IMR-90 (cell line): Measurements from ENCODE around the gene ADCYAP1R1. TPM values are rescaled to one million over a fixed set of nuclear protein-coding genes. Genes with fewer than 3 reads are reported as not detected.

Experiments
- ATAC-seq: fragments of 200-7000 bp; cut with Tn5 transposase; 2 replicates; pipeline ENCODE4 v1.9.1; 2020; ENCODE audit warnings: low read depth, mild to moderate bottlenecking, moderate library complexity
- BruUV-seq: library from RNA; stranded (reverse); fragments of 400-500 nt; replicated peaks from 2 replicates; lab custom pipeline; 2021; lab: Mats Ljungman, UMichigan
- CTCF ChIA-PET: fragments of 300-600 bp; formaldehyde crosslinking; extraction: SDS; loops from one replicate; lab custom pipeline; 2021; ENCODE audit warnings: antibody characterized with exemption; lab: Yijun Ruan, JAX
- POLR2A ChIA-PET: fragments of 300-600 bp; sonication (Branson Sonifier 250); formaldehyde crosslinking; loops from one replicate; lab custom pipeline; 2022; ENCODE audit warnings: antibody characterized with exemption; ENCODE audit not compliant: unreplicated experiment; lab: Charles Lee
- DNase-seq: peaks from one replicate; pipeline ENCODE4 v3.0.0; 2013
- H2AFZ ChIP-seq: replicated peaks from 2 replicates; pipeline ENCODE3; 2013; ENCODE audit warnings: low read length, mild to moderate bottlenecking; ENCODE audit not compliant: poor library complexity
- H2AK5ac ChIP-seq: 2 replicates; pipeline ENCODE4 v1.6.1; 2013; ENCODE audit warnings: low read depth, low read length, inconsistent platforms
- H2AK9ac ChIP-seq: replicated peaks from 2 replicates; pipeline ENCODE3; 2013; ENCODE audit warnings: mild to moderate bottlenecking, low read depth, low read length, moderate library complexity; ENCODE audit not compliant: poor library complexity
- H2BK120ac ChIP-seq: 2 replicates; pipeline ENCODE4 v1.6.1; 2013; ENCODE audit warnings: low read depth, low read length, inconsistent platforms
- H2BK15ac ChIP-seq: 3 replicates; pipeline ENCODE4 v1.6.1; 2013; ENCODE audit warnings: low read depth, low read length, inconsistent platforms
- H2BK20ac ChIP-seq: 2 replicates; pipeline ENCODE4 v1.6.1; 2013; ENCODE audit warnings: low read depth, mild to moderate bottlenecking, inconsistent platforms, low read length, moderate library complexity
- H2BK5ac ChIP-seq: 2 replicates; pipeline ENCODE4 v1.6.1; 2013; ENCODE audit warnings: mild to moderate bottlenecking, low read depth, low read length, inconsistent platforms; ENCODE audit not compliant: poor library complexity, severe bottlenecking
- H3K14ac ChIP-seq: replicated peaks from 2 replicates; pipeline ENCODE4 v1.6.1; 2013; ENCODE audit warnings: low read depth, low read length, inconsistent platforms
- H3K18ac ChIP-seq: 2 replicates; pipeline ENCODE4 v1.6.1; 2013; ENCODE audit warnings: low read depth, low read length, control low read depth
- H3K23ac ChIP-seq: 2 replicates; pipeline ENCODE4 v1.6.1; 2013; ENCODE audit warnings: low read depth, low read length, inconsistent platforms
- H3K27ac ChIP-seq: 2 replicates; pipeline ENCODE4 v1.5.1; 2013; ENCODE audit warnings: mild to moderate bottlenecking, control low read depth, low read length; ENCODE audit not compliant: insufficient read depth
- H3K27me3 ChIP-seq: 2 replicates; pipeline ENCODE4 v1.6.1; 2013; ENCODE audit warnings: low read length; ENCODE audit not compliant: control insufficient read depth, insufficient read depth
- H3K36me3 ChIP-seq: 2 replicates; pipeline ENCODE4 v1.6.1; 2013; ENCODE audit warnings: low read length, mixed read lengths; ENCODE audit not compliant: control insufficient read depth, insufficient read depth
- H3K4ac ChIP-seq: 2 replicates; pipeline ENCODE4 v1.6.1; 2013; ENCODE audit warnings: low read depth, low read length, inconsistent platforms
- H3K4me1 ChIP-seq: 2 replicates; pipeline ENCODE4 v1.6.1; 2013; ENCODE audit warnings: low read length, mixed read lengths; ENCODE audit not compliant: control insufficient read depth, insufficient read depth
- H3K4me2 ChIP-seq: 2 replicates; pipeline ENCODE4 v1.6.1; 2013; ENCODE audit warnings: low read depth, mild to moderate bottlenecking, control low read depth, low read length, moderate library complexity
- H3K4me3 ChIP-seq: 2 replicates; pipeline ENCODE4 v1.5.1; 2013; ENCODE audit warnings: low read depth, mild to moderate bottlenecking, control low read depth, low read length, moderate library complexity; ENCODE audit not compliant: insufficient read depth
- H3K56ac ChIP-seq: 2 replicates; pipeline ENCODE4 v1.6.1; 2013; ENCODE audit warnings: low read length, inconsistent platforms; ENCODE audit not compliant: insufficient read depth; ENCODE audit errors: extremely low read depth
- H3K79me1 ChIP-seq, 2 experiments: 2 replicates each; pipeline ENCODE4 v1.6.1; 2013; ENCODE audit warnings: low read length in 2 of 2, inconsistent platforms in 1 of 2, low read depth in 1 of 2
- H3K9ac ChIP-seq: 2 replicates; pipeline ENCODE4 v1.6.1; 2013; ENCODE audit warnings: low read depth, low read length, control low read depth
- H3K9me1 ChIP-seq: 2 replicates; pipeline ENCODE4 v1.6.1; 2013; ENCODE audit warnings: low read length, inconsistent platforms; ENCODE audit not compliant: insufficient read depth
- H3K9me3 ChIP-seq: 2 replicates; pipeline ENCODE4 v1.6.1; 2013; ENCODE audit warnings: low read length; ENCODE audit not compliant: control insufficient read depth, insufficient read depth
- H4K20me1 ChIP-seq: 2 replicates; pipeline ENCODE4 v1.6.1; 2013; ENCODE audit warnings: low read length, inconsistent platforms; ENCODE audit not compliant: insufficient read depth
- H4K5ac ChIP-seq: 2 replicates; pipeline ENCODE4 v1.6.1; 2013; ENCODE audit warnings: mild to moderate bottlenecking, low read depth, low read length, control low read depth
- H4K8ac ChIP-seq, 2 experiments: 2 replicates each; pipeline ENCODE4 v1.6.1; 2013; ENCODE audit warnings: low read depth in 2 of 2, low read length in 2 of 2, control low read depth in 1 of 2, inconsistent platforms in 1 of 2
- H4K91ac ChIP-seq: 2 replicates; pipeline ENCODE4 v1.6.1; 2013; ENCODE audit warnings: low read depth, low read length, inconsistent platforms; ENCODE audit not compliant: insufficient read depth
- BHLHE40 ChIP-seq: fragments of 150-350 bp; IDR thresholded peaks from 2 replicates; pipeline ENCODE4 v1.6.1; 2016; ENCODE audit warnings: mild to moderate bottlenecking, low read depth, low read length
- CHD1 ChIP-seq: IDR thresholded peaks from 2 replicates; pipeline ENCODE4 v1.6.1; 2012; ENCODE audit warnings: low read depth, low read length, improper control_type of control experiment
- FOS ChIP-seq: fragments of 150-350 bp; IDR thresholded peaks from 2 replicates; pipeline ENCODE4 v1.6.1; 2016; ENCODE audit warnings: low read depth, low read length
- MAFK ChIP-seq: IDR thresholded peaks from 2 replicates; pipeline ENCODE4 v1.6.1; 2012; ENCODE audit warnings: low read depth, low read length, improper control_type of control experiment
- MAZ ChIP-seq: IDR thresholded peaks from 2 replicates; pipeline ENCODE4 v1.6.1; 2012; ENCODE audit warnings: low read depth, mild to moderate bottlenecking, low read length, improper control_type of control experiment, moderate library complexity, borderline replicate concordance
- MXI1 ChIP-seq: IDR thresholded peaks from 2 replicates; pipeline ENCODE4 v1.6.1; 2012; ENCODE audit warnings: low read depth, mild to moderate bottlenecking, low read length, moderate library complexity, borderline replicate concordance
- NFE2L2 ChIP-seq: fragments of 150-350 bp; IDR thresholded peaks from 2 replicates; pipeline ENCODE4 v1.6.1; 2016; ENCODE audit warnings: low read depth, mild to moderate bottlenecking, low read length
- POLR2A ChIP-seq: IDR thresholded peaks from 2 replicates; pipeline ENCODE4 v1.6.1; 2012; ENCODE audit warnings: mild to moderate bottlenecking, low read depth, low read length
- RAD21 ChIP-seq: IDR thresholded peaks from 2 replicates; pipeline ENCODE4 v1.6.1; 2012; ENCODE audit warnings: low read length, improper control_type of control experiment
- RCOR1 ChIP-seq: IDR thresholded peaks from 2 replicates; pipeline ENCODE4 v1.6.1; 2012; ENCODE audit warnings: mild to moderate bottlenecking, low read length, improper control_type of control experiment; ENCODE audit not compliant: insufficient replicate concordance
- RFX5 ChIP-seq: IDR thresholded peaks from 2 replicates; pipeline ENCODE4 v1.8.0; 2012; ENCODE audit warnings: low read depth, mild to moderate bottlenecking, low read length, moderate library complexity
- SMC3 ChIP-seq: fragments of 150-350 bp; IDR thresholded peaks from 2 replicates; pipeline ENCODE4 v1.6.1; 2016; ENCODE audit warnings: low read depth, mild to moderate bottlenecking, antibody characterized with exemption, low read length, moderate library complexity
- WGBS, 2 experiments: methylation state at CpG; one replicate each; pipeline versions ENCODE4 v1.1.5 to v1.1.7; 2013; ENCODE audit warnings: missing lambda C conversion rate in 2 of 2; ENCODE audit not compliant: insufficient read length in 1 of 2; ENCODE audit errors: extremely low coverage in 2 of 2; 5-methylcytosine and 5-hydroxymethylcytosine counted together
- dilution Hi-C: fragments of 300-500 bp; cut with HindIII; formaldehyde crosslinking; loops from one replicate; pipeline ENCODE4 v1.14.3; 2018; ENCODE audit warnings: low sequenced_read_pairs; ENCODE audit not compliant: unreplicated experiment
- in situ Hi-C: fragments of 300-500 bp; cut with MboI; formaldehyde crosslinking; loops from 3 replicates; pipeline ENCODE4 v1.14.3; 2019; ENCODE audit warnings: low sequenced_read_pairs, inconsistent platforms, mixed read lengths
- intact Hi-C: fragments of 100-400 bp; cut with micrococcal nuclease; formaldehyde crosslinking; loops from 2 replicates; pipeline ENCODE4 v1.10.0; 2022
- polyA plus RNA-seq, 3 experiments: library from polyadenylated mRNA; depleted of rRNA; stranded (reverse); fragments of >200 nt; gene quantifications; 2 replicates each; pipeline ENCODE4 v1.2.3, GENCODE V29; 2012; ENCODE audit warnings: low replicate concordance in 1 of 3
- total RNA-seq: library from RNA; depleted of rRNA; stranded (reverse); fragments of >200 nt; gene quantifications from 2 replicates; pipeline ENCODE4 v1.2.3, GENCODE V29; 2012
- TF ChIP-seq, protein P1 (sequence below): fragments of 150-350 bp; IDR thresholded peaks from 2 replicates; pipeline ENCODE4 v1.6.1; 2017; ENCODE audit warnings: mild to moderate bottlenecking, antibody characterized with exemption, low read length, low read depth

Gene ADCYAP1R1
- total and polyA plus RNA-seq, 2 of the 4 experiments (the other 2 are of a cell fraction), result not detected

DNA sequence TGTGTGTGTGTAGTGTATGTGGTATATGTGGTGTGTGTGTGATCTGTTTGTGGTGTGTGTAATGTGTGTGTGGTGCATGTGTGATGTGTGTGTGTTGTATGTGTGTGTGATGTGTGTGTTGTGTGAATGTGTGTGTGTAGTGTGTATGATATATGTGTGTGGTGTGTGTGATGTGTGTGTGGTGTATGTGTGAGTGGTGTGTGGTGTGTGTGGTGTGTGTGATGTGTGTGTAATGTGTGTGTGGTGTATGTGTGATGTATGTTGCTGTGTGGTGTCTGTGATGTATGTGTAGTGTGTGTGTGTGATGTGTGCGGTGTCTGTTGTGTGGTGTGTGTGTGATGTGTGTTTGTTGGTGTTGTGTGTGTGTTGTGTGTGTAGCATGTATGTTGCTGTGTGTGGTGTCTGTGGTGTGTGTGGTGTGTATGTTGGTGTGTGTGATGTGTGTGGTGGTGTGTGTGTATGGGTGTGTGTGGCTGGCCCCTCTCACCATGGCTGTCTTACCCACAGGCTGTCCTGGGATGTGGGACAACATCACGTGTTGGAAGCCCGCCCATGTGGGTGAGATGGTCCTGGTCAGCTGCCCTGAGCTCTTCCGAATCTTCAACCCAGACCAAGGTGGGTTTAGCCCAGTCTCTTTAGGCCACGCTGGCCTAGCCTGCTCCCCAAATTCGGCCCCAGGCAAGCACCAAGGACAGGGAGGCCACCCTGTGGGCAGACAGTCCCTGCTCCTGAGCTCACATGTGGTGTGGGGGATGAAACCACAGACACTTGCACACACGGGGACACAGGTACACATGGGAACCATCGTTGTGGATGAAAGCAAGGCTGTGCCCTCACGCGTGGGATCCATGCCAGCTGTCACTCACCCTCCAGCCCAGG lies 25.6 kb downstream of the ADCYAP1R1 start:
- TF ChIP-seq RAD21, result no peak
- no peak for TF ChIP-seq NFE2L2
- TF ChIP-seq SMC3, result no peak
- TF ChIP-seq MAZ, result no peak
- no peak for TF ChIP-seq MAFK
- TF ChIP-seq RFX5, result no peak
- TF ChIP-seq CHD1, result no peak
- TF ChIP-seq MXI1, result no peak
- TF ChIP-seq FOS, result no peak
- TF ChIP-seq POLR2A, result no peak
- TF ChIP-seq, protein P1, sequence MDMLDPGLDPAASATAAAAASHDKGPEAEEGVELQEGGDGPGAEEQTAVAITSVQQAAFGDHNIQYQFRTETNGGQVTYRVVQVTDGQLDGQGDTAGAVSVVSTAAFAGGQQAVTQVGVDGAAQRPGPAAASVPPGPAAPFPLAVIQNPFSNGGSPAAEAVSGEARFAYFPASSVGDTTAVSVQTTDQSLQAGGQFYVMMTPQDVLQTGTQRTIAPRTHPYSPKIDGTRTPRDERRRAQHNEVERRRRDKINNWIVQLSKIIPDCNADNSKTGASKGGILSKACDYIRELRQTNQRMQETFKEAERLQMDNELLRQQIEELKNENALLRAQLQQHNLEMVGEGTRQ, result no peak
- no peak for TF ChIP-seq RCOR1
- no peak for TF ChIP-seq BHLHE40
- Histone ChIP-seq H3K36me3 (no peaks in the 10 kb centered on the region), H2AK9ac (peak overlapping the region; percentile 55), H3K14ac (no peak overlapping the region), H3K27me3 (peaks cover 10% of the 10 kb centered on the region), H2AFZ (peak overlapping the region; percentile 51), H2AK5ac (no peak overlapping the region), H3K23ac (no peak overlapping the region), H3K9ac (no peak overlapping the region), H2BK5ac (peak overlapping the region; percentile 95), H3K27ac (no peak overlapping the region), H3K56ac (no peak overlapping the region), H2BK120ac (no peak overlapping the region), H3K4me3 (no peak overlapping the region), H4K91ac (no peak overlapping the region), H3K9me1 (peaks cover 5% of the 10 kb centered on the region; the same call in 1 of the 2 replicates), H3K18ac (no peak overlapping the region), H4K20me1 (no peaks in the 10 kb centered on the region), H3K4me1 (no peaks in the 10 kb centered on the region), H3K9me3 (no peaks in the 10 kb centered on the region), H2BK20ac (no peak overlapping the region), H4K8ac (no peak overlapping the region), H4K5ac (no peak overlapping the region), H3K79me1 (no peaks in the 10 kb centered on the region), H3K4ac (no peak overlapping the region), H3K4me2 (no peak overlapping the region), H2BK15ac (no peak overlapping the region)
- dilution Hi-C loops, result no loop called here
- DNase-seq (no peak), ATAC-seq (no peak)
- intact Hi-C loops, result no loop called here
- in situ Hi-C loops, result no loop called here
- ChIA-PET POLR2A (no interaction called here), CTCF (no interaction called here)
- WGBS, 2 experiments, result 80% methylated on average over 1 of the region's 10 CpGs; no CpG with 5 or more reads in 1 of the 2 experiments
- BruUV-seq, result no TSS peak
